ENCODE results near the gene MPPE1. TPM values are rescaled to one million over a fixed set of nuclear protein-coding genes. Genes with fewer than 3 reads are reported as not detected.

The MPPE1 gene
- total and polyA plus RNA-seq, 12 donors = 18.3 to 45.9 (median 34.1) TPM

DNA sequence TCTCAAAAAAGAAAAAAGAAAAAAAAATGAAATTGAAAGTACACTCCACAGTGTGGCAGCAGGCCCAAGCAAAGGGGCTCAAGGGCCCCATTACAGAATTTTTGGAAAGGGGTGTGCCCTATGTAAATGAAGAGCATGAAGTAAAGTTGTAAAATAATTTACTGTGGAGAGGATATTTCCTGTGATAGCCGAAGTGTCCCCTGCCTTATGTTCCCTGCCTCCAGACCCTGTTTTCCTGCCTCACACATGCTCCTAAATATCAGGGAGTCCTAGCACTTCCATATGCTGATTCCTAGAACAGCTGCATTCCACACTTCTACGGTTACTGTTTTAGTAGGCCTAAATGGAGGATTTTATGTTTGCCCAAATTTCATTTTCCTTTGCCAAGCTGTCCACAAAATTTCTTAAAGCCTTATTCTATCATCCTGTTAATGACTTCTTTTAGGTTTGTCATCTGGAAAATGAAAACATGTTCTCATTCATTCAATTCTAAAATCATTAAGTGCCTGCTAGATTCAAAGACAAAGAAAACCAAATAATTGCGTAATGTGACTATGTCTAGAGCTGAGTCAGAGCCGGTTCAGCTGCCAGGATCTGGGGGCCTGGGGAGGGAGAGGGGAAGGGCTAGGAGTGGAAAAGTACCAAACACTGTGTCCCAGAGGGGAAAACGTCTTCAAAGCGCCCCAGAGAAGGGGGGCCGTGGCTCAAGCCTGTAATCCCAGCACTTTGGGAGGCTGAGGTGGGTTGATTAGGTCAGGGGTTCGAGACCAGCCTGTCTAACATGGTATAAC, 47.3 kb upstream of the MPPE1 start:
- ATAC-seq (peak in 3 of 8 donors; percentile 34 to 78 (median 44)), DNase-seq (peak in 1 of 2 donors; percentile 36)
- Histone ChIP-seq H3K4me3 (no peak overlapping the region), H3K36me3 (no peaks in the 10 kb centered on the region), H3K27ac (peak overlapping the region in 1 of 10 donors; percentile 72), H3K9me3 (peaks cover 0 to 25% (median 0%) of the 10 kb centered on the region in 11 donors), H3K4me1 (peaks cover 0 to 14% (median 0%) of the 10 kb centered on the region in 9 donors), H3K27me3 (no peaks in the 10 kb centered on the region)
- intact Hi-C loops (cut with DNase I) = no loop called here
- TF ChIP-seq, protein P1, sequence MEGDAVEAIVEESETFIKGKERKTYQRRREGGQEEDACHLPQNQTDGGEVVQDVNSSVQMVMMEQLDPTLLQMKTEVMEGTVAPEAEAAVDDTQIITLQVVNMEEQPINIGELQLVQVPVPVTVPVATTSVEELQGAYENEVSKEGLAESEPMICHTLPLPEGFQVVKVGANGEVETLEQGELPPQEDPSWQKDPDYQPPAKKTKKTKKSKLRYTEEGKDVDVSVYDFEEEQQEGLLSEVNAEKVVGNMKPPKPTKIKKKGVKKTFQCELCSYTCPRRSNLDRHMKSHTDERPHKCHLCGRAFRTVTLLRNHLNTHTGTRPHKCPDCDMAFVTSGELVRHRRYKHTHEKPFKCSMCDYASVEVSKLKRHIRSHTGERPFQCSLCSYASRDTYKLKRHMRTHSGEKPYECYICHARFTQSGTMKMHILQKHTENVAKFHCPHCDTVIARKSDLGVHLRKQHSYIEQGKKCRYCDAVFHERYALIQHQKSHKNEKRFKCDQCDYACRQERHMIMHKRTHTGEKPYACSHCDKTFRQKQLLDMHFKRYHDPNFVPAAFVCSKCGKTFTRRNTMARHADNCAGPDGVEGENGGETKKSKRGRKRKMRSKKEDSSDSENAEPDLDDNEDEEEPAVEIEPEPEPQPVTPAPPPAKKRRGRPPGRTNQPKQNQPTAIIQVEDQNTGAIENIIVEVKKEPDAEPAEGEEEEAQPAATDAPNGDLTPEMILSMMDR (IDR thresholded peaks at IDR 0.05) = no peak
- WGBS, 2 donors = 48 to 62% methylated on average over 8 of the region's 8 CpGs

DNA sequence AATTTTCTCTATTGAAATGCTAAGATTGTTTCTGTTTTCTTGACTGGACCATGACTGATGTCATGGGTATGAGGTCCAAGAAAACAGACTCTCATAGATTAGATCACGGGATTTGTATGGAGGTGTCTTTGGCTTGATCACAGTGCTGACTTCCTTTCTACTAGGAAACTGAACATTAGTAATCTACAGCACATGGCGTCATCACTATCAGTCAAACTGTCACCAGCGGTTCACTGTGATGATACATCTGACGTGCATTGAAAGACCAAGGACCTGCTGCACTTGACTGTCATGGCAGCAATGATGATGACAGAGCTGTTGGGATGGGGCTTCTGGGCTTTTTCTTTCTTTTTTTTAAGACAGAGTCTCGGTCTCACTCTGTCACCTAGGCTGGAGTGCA, 45.0 kb upstream of the MPPE1 start:
- intact Hi-C loops (cut with DNase I) = no loop called here
- no peak overlapping the region for H3K4me3 ChIP-seq
- ATAC-seq (no peak), DNase-seq (no peak)
- no peaks in the 10 kb centered on the region for H3K27me3 ChIP-seq
- H3K4me1 ChIP-seq = peaks cover 0 to 15% (median 0%) of the 10 kb centered on the region in 9 donors
- H3K27ac ChIP-seq = no peak overlapping the region
- TF ChIP-seq, protein P1 (IDR thresholded peaks at IDR 0.05) = no peak
- 64 to 65% methylated on average over 5 of the region's 5 CpGs for whole genome bisulfite sequencing, 2 donors
- H3K36me3 ChIP-seq = no peaks in the 10 kb centered on the region
- H3K9me3 ChIP-seq = peaks cover 0 to 24% (median 0%) of the 10 kb centered on the region in 11 donors

DNA sequence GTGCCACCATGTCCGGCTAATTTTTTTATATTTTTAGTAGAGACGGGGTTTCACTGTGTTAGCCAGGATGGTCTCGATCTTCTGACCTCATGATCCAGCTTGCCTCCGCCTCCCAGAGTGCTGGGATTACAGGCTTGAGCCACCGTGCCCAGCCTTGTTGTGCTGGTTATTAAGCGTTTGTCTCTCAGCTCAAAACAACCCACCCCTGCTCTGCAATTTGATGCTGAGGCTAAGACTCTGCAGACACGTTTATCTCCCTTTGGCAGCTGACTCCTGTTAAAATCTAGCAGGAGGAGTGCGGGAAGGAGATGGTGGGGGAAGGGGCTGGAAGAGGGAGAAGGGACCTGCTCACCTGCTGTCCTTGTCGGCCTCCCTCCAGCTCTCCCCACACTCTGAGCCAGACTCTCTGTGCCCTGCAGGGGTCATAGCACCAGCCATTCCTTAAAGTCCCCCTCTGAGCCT, 43.3 kb upstream of the MPPE1 start:
- H3K4me3 ChIP-seq = no peak overlapping the region
- TF ChIP-seq, protein P1 (IDR thresholded peaks at IDR 0.05) = no peak
- intact Hi-C loops (cut with DNase I) = no loop called here
- peaks cover 0 to 28% (median 9%) of the 10 kb centered on the region in 9 donors for H3K4me1 ChIP-seq
- H3K36me3 ChIP-seq = no peaks in the 10 kb centered on the region
- no peak for DNase-seq
- no peak overlapping the region for H3K27ac ChIP-seq
- no peak for ATAC-seq
- WGBS, 2 donors = 61 to 67% methylated on average over 9 of the region's 9 CpGs
- H3K9me3 ChIP-seq = peaks cover 0 to 7% (median 0%) of the 10 kb centered on the region in 11 donors
- H3K27me3 ChIP-seq = no peaks in the 10 kb centered on the region

DNA sequence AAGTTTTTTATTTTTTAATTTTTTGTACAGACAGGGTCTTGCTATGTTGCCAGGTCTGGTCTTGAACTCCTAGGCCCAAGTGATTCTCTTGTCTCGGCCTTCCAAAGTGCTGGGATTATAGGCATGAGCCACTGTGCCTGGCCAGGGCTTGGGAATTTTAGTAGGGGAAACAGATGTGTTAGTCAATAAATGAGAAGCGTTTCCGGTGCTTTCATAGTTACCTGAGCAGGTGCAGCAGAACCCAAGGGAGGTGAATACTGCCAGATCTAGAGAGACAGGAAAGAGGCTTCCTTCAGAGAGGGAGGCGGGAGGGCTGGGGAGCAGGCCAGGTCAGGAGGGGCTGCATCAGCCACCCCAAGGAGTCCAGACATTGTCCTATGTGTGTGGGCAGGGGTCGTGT, 42.7 kb upstream of the MPPE1 start:
- WGBS, 2 donors = 76 to 88% methylated on average over 5 of the region's 5 CpGs
- TF ChIP-seq, protein P1 (IDR thresholded peaks at IDR 0.05) = no peak
- H3K9me3 ChIP-seq = peaks cover 0 to 5% (median 0%) of the 10 kb centered on the region in 11 donors
- no peak for DNase-seq
- H3K4me1 ChIP-seq = peaks cover 0 to 32% (median 15%) of the 10 kb centered on the region in 9 donors
- no peak overlapping the region for H3K27ac ChIP-seq
- no peaks in the 10 kb centered on the region for H3K27me3 ChIP-seq
- H3K4me3 ChIP-seq = no peak overlapping the region
- ATAC-seq = no peak
- H3K36me3 ChIP-seq = no peaks in the 10 kb centered on the region
- intact Hi-C loops (cut with DNase I) = no loop called here

Measured in heart right ventricle (tissue), 16 donors.